GM21576 (cell line): Measurements from ENCODE around the gene PRSS57.

Source experiments
- ATAC-seq: cut with Tn5 transposase; IDR thresholded peaks from one replicate; pipeline ENCODE4 v1.9.1; 2021; ENCODE audit warnings: mild to moderate bottlenecking, moderate library complexity; ENCODE audit not compliant: unreplicated experiment

Gene PRSS57

DNA sequence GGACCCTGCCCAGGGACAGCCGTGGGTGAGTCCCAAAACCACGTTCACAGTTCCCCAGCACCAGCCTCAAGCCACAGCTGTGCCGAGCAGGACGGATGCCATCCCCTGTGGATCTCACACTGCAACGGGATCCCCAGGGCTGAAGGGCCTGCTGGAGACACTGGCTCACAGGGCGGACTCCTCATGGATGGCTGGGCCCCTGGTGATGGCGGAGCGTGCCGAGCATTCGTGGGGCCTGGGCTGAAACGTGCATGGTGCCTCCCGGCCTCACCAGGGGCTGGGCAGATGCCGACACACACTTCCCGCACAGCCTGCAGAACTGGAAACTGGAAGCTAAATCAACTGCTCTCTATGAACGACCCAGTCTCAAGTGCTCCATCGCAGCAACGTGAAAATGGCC, 41.8 kb downstream of the PRSS57 start:
- ATAC-seq = no peak

GRCh38 chr19:652467-653389, 42.5 kb downstream of the PRSS57 start:
- no peak for ATAC-seq

DNA sequence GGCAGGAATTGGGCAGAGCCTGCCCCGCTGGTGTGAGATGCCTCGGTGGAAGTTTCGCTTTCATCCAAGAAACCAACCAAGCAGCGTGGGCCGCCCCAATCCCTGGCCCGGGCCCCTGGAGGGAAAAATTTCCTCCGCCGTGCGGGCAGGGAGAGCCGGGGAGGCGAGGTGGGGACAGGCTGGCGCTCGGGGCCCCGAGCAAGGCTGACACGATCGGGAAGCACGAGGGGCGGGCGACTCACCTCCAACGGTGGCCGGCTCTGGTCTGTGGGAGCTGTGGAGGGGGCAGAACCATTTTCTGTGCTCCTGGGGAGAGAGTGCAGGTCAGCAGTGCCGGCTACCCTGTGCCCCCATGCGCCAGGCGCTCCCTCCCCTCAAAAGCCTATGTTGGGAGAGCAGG, 43.3 kb downstream of the PRSS57 start:
- ATAC-seq = no peak

DNA sequence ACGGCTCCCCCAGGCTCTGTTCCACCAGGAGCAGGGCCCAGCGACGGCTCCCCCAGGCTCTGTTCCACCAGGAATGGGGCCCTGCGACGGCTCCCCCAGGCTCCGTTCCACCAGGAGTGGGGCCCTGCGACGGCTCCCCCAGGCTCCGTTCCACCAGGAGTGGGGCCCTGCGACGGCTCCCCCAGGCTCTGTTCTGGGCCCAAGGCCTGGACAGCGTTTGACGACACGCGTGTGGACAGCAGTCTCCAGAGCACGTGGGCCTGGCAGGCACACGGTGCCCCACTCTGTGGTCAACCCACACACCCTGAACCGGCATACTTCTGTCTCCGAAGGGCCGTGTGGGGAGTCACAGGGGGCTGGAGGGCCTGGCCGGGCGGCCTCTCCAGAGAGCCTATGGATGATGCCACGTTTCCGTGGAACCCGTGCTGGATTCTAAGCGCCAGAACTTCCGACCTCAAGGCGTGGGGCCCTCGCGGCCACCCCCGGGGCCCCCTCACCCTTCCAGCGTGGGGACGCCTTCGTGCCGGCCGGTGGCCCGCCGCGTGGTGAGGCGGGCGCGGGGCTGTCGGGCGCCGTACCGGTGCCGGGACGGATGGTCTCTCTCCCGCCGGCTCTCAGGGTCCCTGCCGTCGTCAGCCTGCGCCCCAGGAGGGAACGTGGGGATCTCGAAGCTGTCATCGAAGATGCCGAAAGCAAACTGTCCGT, 44.0 kb downstream of the PRSS57 start:
- ATAC-seq = no peak

GRCh38 chr19:650121-650520, 45.1 kb downstream of the PRSS57 start:
- no peak for ATAC-seq

DNA sequence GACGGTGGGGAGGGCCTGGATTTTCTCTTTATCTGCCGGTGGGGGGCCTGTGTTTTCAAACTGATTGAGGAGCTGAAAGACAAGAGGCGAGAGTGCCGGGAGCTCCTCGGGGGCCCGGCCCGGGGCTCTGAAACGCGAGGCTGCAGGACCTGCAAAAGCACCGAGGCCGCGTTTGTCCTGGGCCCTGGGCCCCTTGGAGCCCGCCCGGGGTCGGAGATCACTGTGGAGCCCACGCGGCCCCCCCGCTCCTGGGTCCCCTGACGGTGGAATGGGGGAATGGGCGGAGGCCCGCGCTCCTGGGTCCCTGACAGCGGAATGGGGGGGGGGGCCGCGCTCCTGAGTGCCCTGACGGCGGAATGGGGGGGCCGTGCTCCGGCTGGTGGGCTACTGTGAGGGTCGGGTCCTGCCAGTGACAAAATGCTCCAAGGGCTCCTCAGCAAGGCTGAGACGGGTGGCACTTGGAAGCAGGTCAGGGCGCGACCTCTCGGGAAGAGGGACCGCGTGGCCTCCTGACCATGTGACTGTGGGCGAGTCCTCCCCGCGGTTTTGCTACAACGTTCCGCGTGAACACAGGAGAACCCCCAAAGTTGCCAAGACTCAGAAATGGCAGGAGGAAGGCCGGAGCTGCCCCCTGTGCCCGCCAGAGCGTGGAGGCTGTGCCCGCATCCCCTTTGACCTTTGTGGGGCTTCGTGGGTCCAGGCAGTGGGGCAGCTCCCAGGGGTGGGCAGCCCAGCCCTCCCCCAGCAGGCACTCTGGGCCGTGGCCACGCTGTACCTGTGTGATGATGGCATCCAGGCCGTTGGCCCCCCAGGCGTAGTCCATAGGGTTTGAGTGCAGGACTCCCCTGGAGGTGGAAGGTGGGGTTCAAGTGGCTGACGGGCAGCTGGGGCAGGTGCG, 46.1 kb downstream of the PRSS57 start:
- no peak for ATAC-seq

GRCh38 chr19:648305-648704, 46.9 kb downstream of the PRSS57 start:
- ATAC-seq = no peak

DNA sequence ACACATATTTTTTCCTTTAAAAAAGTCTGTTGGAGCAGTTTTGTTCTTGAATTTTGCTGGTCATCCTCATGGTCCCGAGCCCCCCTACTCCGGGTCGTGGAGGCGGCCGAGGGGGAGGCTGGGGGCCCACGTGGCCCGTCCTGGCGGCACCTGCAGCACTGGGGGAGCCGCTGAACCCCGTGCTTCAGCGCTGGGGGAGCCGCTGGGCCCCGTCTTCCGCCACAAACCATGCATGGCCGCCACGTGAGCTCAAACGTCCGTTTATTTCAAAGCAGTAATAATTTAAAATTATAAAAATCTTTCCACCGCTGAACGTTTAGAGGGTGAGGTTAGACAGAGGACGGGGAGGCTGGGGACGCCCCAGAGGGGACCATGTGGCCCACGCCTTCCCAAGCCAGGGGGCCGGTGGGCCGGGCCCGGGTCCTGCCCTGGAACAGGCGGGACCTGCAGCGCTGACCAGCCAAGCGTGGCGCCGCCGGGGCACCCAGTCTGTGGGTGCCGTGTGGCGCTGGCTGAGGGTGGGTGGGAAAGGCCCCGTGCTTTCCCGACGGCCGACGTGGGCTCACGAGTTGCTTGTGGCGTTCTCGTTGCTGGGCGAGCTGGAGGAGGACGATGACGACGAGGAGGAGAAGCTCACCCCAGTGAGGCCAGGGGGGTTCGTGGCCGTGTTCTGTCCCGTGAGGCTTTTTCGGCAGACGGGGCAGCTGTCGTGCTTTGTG, 47.5 kb downstream of the PRSS57 start:
- ATAC-seq = no peak

DNA sequence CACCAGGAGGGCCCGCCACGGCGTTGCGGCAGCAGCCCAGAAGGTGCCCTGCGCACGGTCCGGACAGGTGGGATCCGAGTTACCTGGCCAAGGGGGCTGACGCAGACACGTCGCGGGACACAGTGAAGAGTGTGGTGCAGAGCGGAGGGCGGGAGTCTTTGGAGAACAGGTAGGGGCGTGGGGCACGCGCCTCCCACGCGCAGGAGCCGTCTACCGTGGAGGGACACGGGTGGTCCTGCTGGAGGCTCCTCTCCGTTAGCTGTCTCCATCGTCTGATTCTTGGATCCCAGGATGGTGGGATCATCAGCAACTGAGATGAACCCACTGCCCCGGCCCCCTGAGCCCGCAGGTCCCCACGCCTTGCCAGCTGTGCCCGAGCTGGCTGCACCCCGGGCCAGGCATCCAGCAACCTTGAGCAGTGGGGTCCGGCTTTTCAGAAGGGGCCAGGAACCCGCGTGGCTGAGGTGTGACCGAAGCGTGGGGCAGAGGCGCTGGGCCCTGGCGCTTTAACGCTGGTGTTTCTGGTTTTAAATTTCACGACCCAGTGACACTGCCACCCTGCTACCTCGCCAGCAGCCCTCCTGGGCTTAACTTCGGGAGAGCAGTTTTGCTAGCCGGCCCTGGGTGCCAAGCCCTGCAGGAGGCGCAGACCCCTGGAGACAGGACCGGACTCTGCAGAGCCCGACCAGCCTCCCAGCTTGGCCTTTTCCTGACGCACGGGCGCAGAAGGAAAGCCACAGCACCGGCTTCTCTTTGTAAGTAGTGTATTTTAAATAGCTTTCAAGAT, 48.3 kb downstream of the PRSS57 start:
- no peak for ATAC-seq

DNA sequence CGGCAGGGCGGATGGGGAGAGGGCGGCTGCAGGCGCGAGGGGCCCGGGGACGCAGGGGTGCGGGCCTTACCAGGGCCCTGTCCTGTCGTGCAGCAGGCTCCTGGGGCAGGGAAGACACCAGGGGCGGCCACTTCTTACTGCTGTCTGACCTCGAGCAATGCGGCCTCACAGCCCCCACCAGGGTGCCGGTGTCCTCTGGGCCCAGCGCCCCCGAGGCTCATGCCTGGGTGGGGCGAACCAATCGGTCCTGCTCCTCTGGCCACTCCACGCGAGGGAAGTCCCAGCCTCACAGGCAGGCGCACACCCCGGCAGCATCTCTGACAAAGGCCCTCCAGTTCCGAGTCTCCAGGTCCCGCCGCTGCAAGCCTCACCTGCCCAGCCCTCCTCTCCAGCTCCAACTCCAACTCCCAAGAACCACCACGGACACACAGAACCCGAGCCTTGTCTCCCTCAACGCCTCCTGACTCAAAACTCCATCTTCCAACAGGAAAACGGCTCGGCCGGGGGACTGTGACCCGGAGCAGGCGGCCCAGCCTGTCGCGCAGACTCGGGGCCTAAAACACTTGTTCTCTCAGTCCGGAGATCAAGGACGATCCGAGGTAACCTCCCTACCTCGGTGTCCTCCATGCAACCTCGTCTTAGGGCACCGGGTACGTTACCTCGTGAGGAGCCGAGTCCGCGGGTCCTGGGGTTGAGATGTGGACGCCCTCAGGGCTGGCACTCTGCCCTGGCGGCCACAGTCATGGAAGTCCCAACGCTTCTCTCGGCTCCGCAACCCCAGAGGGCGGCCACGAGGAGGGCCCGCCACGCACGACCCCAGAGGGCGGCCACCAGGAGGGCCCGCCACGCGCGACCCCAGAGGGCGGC, 49.1 kb downstream of the PRSS57 start:
- ATAC-seq = no peak

GRCh38 chr19:644789-645188, 50.5 kb downstream of the PRSS57 start:
- ATAC-seq = no peak

- ATAC-seq = no peak
These were observed 50.9 kb downstream of the PRSS57 start for GRCh38 chr19:644363-644762.

DNA sequence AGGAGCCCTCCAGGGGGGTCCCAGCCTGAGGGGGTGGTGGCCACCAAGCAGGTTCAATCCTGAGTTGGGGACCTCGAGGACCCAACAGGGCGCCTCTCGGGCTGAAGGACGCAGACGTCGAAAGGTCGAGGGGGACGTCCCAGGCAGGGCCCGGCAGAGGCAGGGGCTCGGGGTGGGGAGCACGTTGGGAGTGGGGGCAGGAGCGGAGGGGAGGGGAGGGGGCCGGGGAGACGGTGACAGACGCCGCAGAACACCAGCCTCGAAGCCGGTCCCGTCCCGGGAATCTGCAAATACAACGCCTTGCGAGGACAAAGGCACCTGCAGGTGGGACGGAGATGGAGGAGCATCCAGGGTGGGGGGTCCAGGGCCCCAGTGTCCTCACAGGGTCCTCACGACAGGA, 51.5 kb downstream of the PRSS57 start:
- no peak for ATAC-seq

DNA sequence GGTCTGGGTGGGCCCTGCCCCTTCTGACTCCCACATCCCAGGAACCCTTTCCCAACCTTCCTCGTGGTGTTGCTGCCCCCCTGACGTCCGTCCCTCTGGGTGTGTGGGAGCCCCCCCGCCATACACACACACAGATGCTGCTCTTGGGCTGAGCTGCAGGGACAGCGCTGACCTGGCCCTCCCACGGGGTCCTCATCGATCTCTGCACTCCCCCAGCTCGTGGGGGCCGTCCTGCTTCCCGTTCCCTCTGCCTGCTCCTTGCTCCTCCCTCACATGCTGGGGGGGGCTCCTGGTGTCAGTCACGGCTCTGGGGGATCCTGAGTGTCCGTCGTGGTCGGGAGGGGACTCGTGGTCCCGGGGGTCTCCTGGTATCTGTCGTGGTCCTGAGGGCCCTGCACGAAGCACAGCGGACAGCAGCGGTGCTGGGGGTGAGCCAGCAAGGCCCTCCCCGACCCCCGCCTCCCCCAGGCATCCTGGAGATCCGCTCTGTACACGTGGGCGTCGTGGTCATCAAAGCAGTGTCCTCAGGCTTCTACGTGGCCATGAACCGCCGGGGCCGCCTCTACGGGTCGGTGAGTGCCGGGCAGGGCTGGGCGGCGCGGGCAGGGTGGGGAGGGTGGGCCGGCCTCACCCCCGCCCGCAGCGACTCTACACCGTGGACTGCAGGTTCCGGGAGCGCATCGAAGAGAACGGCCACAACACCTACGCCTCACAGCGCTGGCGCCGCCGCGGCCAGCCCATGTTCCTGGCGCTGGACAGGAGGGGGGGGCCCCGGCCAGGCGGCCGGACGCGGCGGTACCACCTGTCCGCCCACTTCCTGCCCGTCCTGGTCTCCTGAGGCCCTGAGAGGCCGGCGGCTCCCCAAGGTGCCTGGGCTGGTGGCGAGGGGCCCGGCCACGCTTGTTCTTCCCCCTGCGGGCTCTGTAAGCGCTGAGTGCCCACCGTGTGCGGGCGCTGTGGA, 52.2 kb downstream of the PRSS57 start:
- no peak for ATAC-seq

DNA sequence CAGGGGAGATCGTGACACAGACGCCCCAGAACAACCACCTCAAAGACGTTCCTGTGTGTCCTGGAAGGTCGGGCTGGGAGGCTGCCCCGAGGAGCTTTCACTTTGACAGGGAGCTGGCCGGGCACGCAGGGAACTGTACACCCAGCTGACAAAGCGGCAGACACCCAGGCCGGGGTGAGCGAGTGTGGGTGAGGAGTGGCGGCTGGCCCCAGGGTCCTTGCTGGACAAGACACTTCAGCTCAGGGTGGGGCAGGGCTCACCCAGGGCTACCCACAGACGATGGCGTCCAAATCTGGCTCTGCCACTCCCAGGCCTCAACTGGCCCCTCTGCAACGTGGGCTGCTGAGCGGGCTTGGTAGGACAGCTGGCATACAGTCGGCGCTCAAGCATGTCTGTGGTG, 53.5 kb downstream of the PRSS57 start:
- no peak for ATAC-seq

- ATAC-seq = no peak
These were observed 54.6 kb downstream of the PRSS57 start for GRCh38 chr19:640606-641189.

GRCh38 chr19:640161-640558, 55.1 kb downstream of the PRSS57 start:
- no peak for ATAC-seq
